Activated CD8-positive, alpha-beta memory T cell treated with anti-CD3 and anti-CD28 coated beads for 36 hours (primary cell): Measurements from ENCODE around the gene UBE2D3. TPM values are rescaled to one million over a fixed set of nuclear protein-coding genes. Genes with fewer than 3 reads are reported as not detected.

Experiments
- CTCF ChIA-PET: fragments of 350-600 bp; sonication (Branson Sonifier 250); formaldehyde crosslinking; loops from one replicate; lab custom pipeline; 2021; ENCODE audit warnings: antibody characterized with exemption; lab: Charles Lee
- POLR2A ChIA-PET: fragments of 350-600 bp; sonication (Branson Sonifier 250); formaldehyde crosslinking; loops from one replicate; lab custom pipeline; 2021; ENCODE audit warnings: antibody characterized with exemption; lab: Charles Lee
- total RNA-seq, 2 experiments: library from RNA; stranded (reverse); gene quantifications; one replicate each; pipeline ENCODE4 v1.2.3, GENCODE V29; 2021

UBE2D3 gene
- total RNA-seq, 2 experiments from 2014 or later, result 486 to 487 TPM

DNA sequence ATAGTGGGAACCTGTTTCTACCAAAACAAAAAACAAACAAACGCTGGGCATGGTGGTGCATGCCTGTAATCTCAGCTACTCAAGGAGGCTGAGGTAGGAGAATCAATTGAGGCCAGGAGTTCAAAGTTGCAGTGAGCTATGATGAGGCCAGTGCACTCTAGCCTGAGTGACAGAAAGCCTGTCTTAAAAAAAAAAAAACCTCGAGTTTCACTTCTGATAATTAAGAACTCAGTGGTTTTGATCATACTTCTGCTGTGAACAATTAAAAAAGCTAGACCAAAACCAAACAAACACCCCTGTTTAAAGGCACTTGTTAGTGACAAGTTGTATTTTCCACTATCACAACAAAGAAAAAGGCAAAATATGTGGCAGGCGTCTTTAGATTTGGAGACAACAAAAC is 15.0 kb upstream of the UBE2D3 start:
- ChIA-PET CTCF (interaction anchor here (1.1 kb wide), 1 partner anchor 14 kb away, joined by 4 read pairs; no protein-coding TSS in a partner anchor), POLR2A (no interaction called here)

DNA sequence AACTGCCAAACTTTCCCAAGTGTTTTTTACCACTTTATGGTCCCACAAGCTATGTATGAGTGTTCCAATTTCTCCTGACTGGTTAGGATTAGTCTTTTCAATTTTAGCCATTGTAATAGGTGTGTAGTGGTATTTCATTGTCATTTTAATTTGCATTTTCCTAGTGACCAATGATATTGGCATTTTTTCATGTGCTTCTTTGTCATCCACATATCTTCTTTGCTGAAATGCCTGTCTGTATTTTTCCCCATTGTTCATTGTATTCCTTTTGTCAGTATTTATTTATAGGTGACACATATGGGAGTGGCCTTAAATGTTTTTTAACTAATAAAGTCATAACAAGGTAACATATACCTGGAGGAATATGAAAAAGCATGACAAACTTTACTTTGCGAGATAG is 9.2 kb upstream of the UBE2D3 start:
- POLR2A ChIA-PET, result no interaction called here
- CTCF ChIA-PET, result interaction anchor here (0.7 kb wide), 2 partner anchors 33 to 255 kb away, joined by 3 to 4 read pairs; no protein-coding TSS in a partner anchor

DNA sequence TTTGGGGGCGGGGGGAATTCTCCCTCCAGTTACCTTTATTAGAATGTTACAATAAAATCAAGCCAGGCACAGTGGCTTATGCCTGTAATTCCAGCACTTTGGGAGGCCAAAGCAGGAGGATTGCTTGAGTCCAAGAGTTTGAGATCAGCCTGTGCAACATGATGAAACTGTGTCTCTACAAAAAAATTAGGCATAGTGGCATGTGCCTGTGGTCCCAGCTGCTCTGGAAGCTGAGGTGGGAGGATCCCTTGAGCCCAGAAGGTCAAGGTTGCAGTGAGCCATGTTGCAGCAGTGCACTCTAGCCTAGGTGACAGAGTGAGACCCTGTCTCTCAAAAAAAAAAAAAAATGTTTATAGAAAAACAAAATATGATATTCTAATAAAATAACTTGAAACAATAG is 5.3 kb upstream of the UBE2D3 start:
- ChIA-PET POLR2A (no interaction called here), CTCF (no interaction called here)

DNA sequence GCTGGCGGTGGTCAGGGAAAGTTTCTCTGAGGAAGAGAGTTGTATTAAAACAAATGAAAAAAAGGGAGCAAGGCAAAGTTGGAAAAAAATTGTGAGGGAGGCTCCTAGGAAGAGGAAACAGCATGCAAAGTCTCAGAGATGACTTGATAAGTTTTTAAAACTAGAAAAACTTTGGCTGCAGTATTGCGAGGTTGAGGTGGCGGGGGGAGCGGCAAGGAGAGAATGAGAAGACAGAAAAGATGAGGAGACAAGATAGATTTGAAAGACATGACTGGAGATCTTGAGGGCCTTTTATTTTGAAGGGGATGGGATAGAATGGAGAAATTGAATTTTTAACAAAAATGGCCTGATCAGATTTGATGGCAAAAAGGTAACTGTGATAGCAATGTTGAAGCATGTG is 4.8 kb upstream of the UBE2D3 start:
- POLR2A ChIA-PET, result no interaction called here
- CTCF ChIA-PET, result no interaction called here

- POLR2A ChIA-PET, result interaction anchor here (0.6 to 5.5 kb wide), 2 partner anchors 38 to 318 kb away, joined by 3 to 129 read pairs; partner anchors contain the start of gene CISD2
Measured at GRCh38 chr4:102829803-102830202, 2.5 kb upstream of the UBE2D3 start.

GRCh38 chr4:102828497-102828808 is 1.1 kb upstream of the UBE2D3 start:
- ChIA-PET CTCF (interaction anchor here (0.6 to 1.8 kb wide), 6 partner anchors 9 to 181 kb away, joined by 3 to 15 read pairs (median 3); partner anchors contain the start of gene CISD2), POLR2A (interaction anchor here (0.6 to 5.5 kb wide), 12 partner anchors 11 to 398 kb away, joined by 3 to 129 read pairs (median 4); partner anchors contain the start of genes CISD2, MANBA, NFKB1 and SLC9B2)

More at GRCh38 chr4:102829803-102830202, 2.5 kb upstream of the UBE2D3 start:
- CTCF ChIA-PET, result interaction anchor here (1.0 kb wide), 1 partner anchor 11 kb away, joined by 3 read pairs; no protein-coding TSS in a partner anchor

GRCh38 chr4:102827674-102828496 is 534 bp upstream of the UBE2D3 start:
- CTCF ChIA-PET, result interaction anchor here (0.6 to 1.8 kb wide), 8 partner anchors 8 to 181 kb away, joined by 3 to 15 read pairs (median 3); partner anchors contain the start of gene CISD2
- POLR2A ChIA-PET, result interaction anchor here (0.5 to 5.5 kb wide), 19 partner anchors 10 to 397 kb away, joined by 3 to 129 read pairs (median 4); partner anchors contain the start of genes CISD2, MANBA, NFKB1 and SLC9B2

GRCh38 chr4:102826105-102826889 is 1.1 kb downstream of the UBE2D3 start:
- CTCF ChIA-PET, result no interaction called here
- POLR2A ChIA-PET, result interaction anchor here (0.6 to 5.5 kb wide), 6 partner anchors 9 to 65 kb away, joined by 3 to 129 read pairs (median 10); partner anchors contain the start of genes CISD2 and MANBA

- ChIA-PET POLR2A (interaction anchor here (4.4 to 5.5 kb wide), 2 partner anchors 8 to 43 kb away, joined by 50 to 129 read pairs; partner anchors contain the start of gene CISD2), CTCF (no interaction called here)
Measured at GRCh38 chr4:102825261-102826091, 1.9 kb downstream of the UBE2D3 start.

DNA sequence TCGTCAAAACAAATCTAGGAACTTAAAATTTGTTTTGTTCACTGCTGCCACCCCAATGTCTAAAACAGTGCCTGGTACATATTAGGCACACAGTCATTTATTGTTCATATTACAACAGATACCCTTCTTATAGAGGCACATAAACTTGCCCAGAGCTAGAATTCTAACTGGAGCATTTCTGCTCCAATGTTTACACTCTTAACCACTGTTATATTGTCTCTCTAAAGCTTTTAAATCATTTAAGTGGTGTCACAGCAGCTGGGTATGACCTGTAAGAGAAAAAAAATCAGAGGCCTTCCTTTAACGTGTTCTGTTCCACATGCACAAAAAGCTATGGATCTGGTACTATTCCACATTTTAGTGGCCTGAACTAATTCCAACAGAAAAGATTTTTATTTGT is 3.0 kb downstream of the UBE2D3 start:
- ChIA-PET POLR2A (interaction anchor here (1.0 to 4.4 kb wide), 3 partner anchors 7 to 64 kb away, joined by 3 to 50 read pairs (median 3); partner anchors contain the start of genes CISD2 and MANBA), CTCF (no interaction called here)

DNA sequence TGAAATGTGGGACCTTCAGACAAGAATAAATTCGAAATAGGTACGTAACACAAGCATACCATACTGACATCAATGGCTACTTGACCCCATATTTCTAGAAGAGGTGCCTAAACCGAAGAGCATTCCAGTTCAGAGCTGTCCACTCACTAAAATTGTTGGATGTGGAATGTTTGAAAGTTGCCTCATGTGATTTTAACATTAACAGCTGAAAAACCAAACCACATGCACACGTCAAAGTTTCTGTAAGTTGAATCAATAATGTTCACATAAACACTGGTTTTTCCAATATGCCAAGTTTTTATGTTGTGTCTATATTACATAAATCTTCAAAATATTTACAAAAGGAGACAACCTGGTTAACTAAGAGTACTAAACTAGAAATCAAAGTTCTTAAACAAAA is 3.5 kb downstream of the UBE2D3 start:
- CTCF ChIA-PET, result no interaction called here
- POLR2A ChIA-PET, result interaction anchor here (1.0 to 1.5 kb wide), 2 partner anchors 45 to 63 kb away, joined by 3 read pairs; partner anchors contain the start of genes CISD2 and MANBA

GRCh38 chr4:102823464-102823863 is 3.9 kb downstream of the UBE2D3 start:
- POLR2A ChIA-PET, result interaction anchor here (0.7 to 1.7 kb wide), 4 partner anchors 45 to 196 kb away, joined by 3 to 9 read pairs (median 3); partner anchors contain the start of genes CISD2 and MANBA
- CTCF ChIA-PET, result no interaction called here

- POLR2A ChIA-PET, result interaction anchor here (1.0 to 4.7 kb wide), 3 partner anchors 7 to 59 kb away, joined by 4 to 50 read pairs (median 6); partner anchors contain the start of gene UBE2D3
- CTCF ChIA-PET, result interaction anchor here (0.8 to 1.4 kb wide), 2 partner anchors 9 to 28 kb away, joined by 3 read pairs; no protein-coding TSS in a partner anchor
Measured at GRCh38 chr4:102819588-102820365, 7.6 kb downstream of the UBE2D3 start.

- POLR2A ChIA-PET, result interaction anchor here (1.0 to 4.7 kb wide), 3 partner anchors 8 to 58 kb away, joined by 4 to 50 read pairs (median 6); partner anchors contain the start of gene UBE2D3
- CTCF ChIA-PET, result interaction anchor here (1.1 to 1.4 kb wide), 2 partner anchors 21 to 27 kb away, joined by 3 read pairs; no protein-coding TSS in a partner anchor
Measured at GRCh38 chr4:102819100-102819499, 8.3 kb downstream of the UBE2D3 start.

GRCh38 chr4:102817613-102818268 is 9.6 kb downstream of the UBE2D3 start:
- ChIA-PET POLR2A (interaction anchor here (0.5 to 4.7 kb wide), 2 partner anchors 9 to 50 kb away, joined by 4 to 50 read pairs; partner anchors contain the start of gene UBE2D3), CTCF (interaction anchor here (1.0 to 1.1 kb wide), 2 partner anchors 9 to 19 kb away, joined by 3 to 4 read pairs; no protein-coding TSS in a partner anchor)

DNA sequence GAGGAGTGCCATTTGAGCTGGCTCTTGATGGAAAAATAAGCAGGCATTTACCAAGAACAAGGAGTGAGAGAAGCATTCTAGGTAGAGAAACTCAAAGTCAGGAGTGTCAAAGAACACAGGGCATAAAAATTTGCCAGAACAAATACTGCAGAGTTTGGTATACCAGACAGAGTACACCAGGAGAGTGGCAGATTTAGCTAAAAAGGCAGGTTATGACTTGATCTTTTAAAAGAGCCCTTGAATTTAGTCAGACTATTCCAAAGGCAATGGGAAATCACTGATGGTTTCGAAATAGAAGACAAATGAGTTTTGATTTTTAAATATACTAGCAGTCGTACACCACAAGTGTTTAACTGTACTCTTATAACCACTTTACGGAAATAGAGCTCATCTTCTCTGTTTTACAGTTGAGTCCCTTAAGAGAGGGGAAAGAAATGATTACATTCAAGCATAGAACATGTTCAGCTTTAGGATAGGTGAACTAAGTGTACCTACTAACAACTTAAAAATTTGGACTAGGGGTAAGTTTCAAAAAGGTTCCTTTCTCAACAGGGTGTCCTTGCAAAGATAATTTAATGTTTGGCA is 10.2 kb downstream of the UBE2D3 start:
- CTCF ChIA-PET, result no interaction called here
- POLR2A ChIA-PET, result interaction anchor here (0.5 to 4.7 kb wide), 3 partner anchors 9 to 51 kb away, joined by 3 to 50 read pairs (median 4); partner anchors contain the start of gene UBE2D3
